K562 (cell line): ENCODE data around the gene TEKT2. TPM values are rescaled to one million over a fixed set of nuclear protein-coding genes. Genes with fewer than 3 reads are reported as not detected.

ENCODE experiments used
- ATAC-seq: fragments of 200-7000 bp; cut with Tn5 transposase; 3 replicates; pipeline ENCODE4 v1.9.1; 2020; ENCODE audit warnings: moderate library complexity
- BruUV-seq: library from RNA; stranded (reverse); fragments of 400-500 nt; replicated peaks from 2 replicates; lab custom pipeline; 2021; lab: Mats Ljungman, UMichigan
- CTCF ChIA-PET: fragments of 300-600 bp; formaldehyde crosslinking; extraction: SDS; loops from one replicate; lab custom pipeline; 2021; ENCODE audit warnings: low intra/inter-chr PET ratio; lab: Yijun Ruan, JAX
- POLR2A ChIA-PET: fragments of 300-600, 350-650 bp; sonication (Branson Sonifier 250); formaldehyde crosslinking; extraction: SDS; loops from one replicate; lab custom pipeline; 2021; ENCODE audit warnings: antibody characterized with exemption, inconsistent platforms; lab: Yijun Ruan, JAX
- DNase-seq, 4 experiments: peaks; one replicate each; pipeline versions ENCODE4 v3.0.0 to v3.0.0-alpha.2; 2011 to 2018; ENCODE audit warnings: low spot score in 3 of 4, mixed read lengths in 3 of 4; ENCODE audit errors: extremely low read depth in 1 of 4
- FAIRE-seq: peaks from 2 replicates; lab custom pipeline; 2011; peaks lifted over from hg19 to GRCh38; lab: Jason Lieb, UNC
- H2AFZ ChIP-seq: 2 replicates; pipeline ENCODE4 v1.6.0; 2011; ENCODE audit warnings: low read depth, low read length, control low read depth, inconsistent platforms
- H3K27ac ChIP-seq: fragments of 200-600 bp; 3 replicates; pipeline ENCODE4 v1.8.0; 2011; ENCODE audit warnings: low read depth, mild to moderate bottlenecking, control low read depth, inconsistent platforms, low read length, moderate library complexity, mixed read lengths; ENCODE audit errors: extremely low read depth
- H3K27me3 ChIP-seq, 2 experiments: fragments of 300-600 bp in 1 of 2; 2 replicates in 1 of 2; 3 replicates in 1 of 2; pipeline versions ENCODE4 v1.6.0 to v1.8.0; 2011; ENCODE audit warnings: inconsistent platforms in 2 of 2, low read length in 2 of 2, mild to moderate bottlenecking in 1 of 2, mixed read lengths in 1 of 2, moderate library complexity in 1 of 2; ENCODE audit not compliant: control insufficient read depth in 2 of 2, insufficient read depth in 2 of 2
- H3K36me3 ChIP-seq: fragments of 300-600 bp; 3 replicates; pipeline ENCODE4 v1.8.0; 2011; ENCODE audit warnings: mild to moderate bottlenecking, low read length, inconsistent platforms; ENCODE audit not compliant: control insufficient read depth, insufficient read depth
- H3K4me1 ChIP-seq, 2 experiments: fragments of 200-600 bp in 1 of 2; replicated peaks in 1 of 2; 2 replicates in 1 of 2; 3 replicates in 1 of 2; pipeline versions ENCODE4 v1.5.1 to v1.8.0; 2011; ENCODE audit warnings: inconsistent platforms in 2 of 2, low read length in 2 of 2, mild to moderate bottlenecking in 1 of 2, mixed read lengths in 1 of 2, moderate library complexity in 1 of 2; ENCODE audit not compliant: control insufficient read depth in 2 of 2, insufficient read depth in 2 of 2
- H3K4me2 ChIP-seq: 2 replicates; pipeline ENCODE4 v1.6.1; 2011; ENCODE audit warnings: low read length, control low read depth, inconsistent platforms, mixed read lengths; ENCODE audit not compliant: insufficient read depth
- H3K4me3 ChIP-seq: fragments of 200-600 bp; sonication (generic), shearing (Covaris generic); 2 replicates; pipeline ENCODE4 v1.5.1; 2016; ENCODE audit warnings: control low read depth, inconsistent platforms
- H3K79me2 ChIP-seq: fragments of 200-600 bp; 3 replicates; pipeline ENCODE4 v1.8.0; 2011; ENCODE audit warnings: low read length, inconsistent platforms; ENCODE audit not compliant: control insufficient read depth, insufficient read depth
- H3K9ac ChIP-seq, 2 experiments: 2 replicates each; pipeline versions ENCODE4 v1.6.0 to v1.6.1; 2011; ENCODE audit warnings: low read depth in 2 of 2, low read length in 2 of 2, control low read depth in 1 of 2, inconsistent platforms in 1 of 2, mild to moderate bottlenecking in 1 of 2, mixed read lengths in 1 of 2; ENCODE audit not compliant: insufficient read depth in 1 of 2
- H3K9me1 ChIP-seq: one replicate; pipeline ENCODE4 v1.6.0; 2011; ENCODE audit warnings: inconsistent platforms, mild to moderate bottlenecking, low read length, moderate library complexity; ENCODE audit not compliant: control insufficient read depth, insufficient read depth
- H3K9me3 ChIP-seq: replicated peaks from 2 replicates; pipeline ENCODE4 v1.5.1; 2011; ENCODE audit warnings: low read depth, low read length, inconsistent platforms; ENCODE audit not compliant: control insufficient read depth, insufficient read depth
- H4K20me1 ChIP-seq: replicated peaks from 2 replicates; pipeline ENCODE4 v1.6.1; 2011; ENCODE audit warnings: low read length, inconsistent platforms, mixed read lengths; ENCODE audit not compliant: control insufficient read depth, insufficient read depth
- BCL6 ChIP-seq: fragments of 250-450 bp; sonication (Bioruptor Pico); IDR thresholded peaks from 2 replicates; pipeline ENCODE4 v1.4.0; 2020
- DIDO1 ChIP-seq: fragments of 450-650 bp; IDR thresholded peaks from 2 replicates; pipeline ENCODE4 v1.6.1; 2016; ENCODE audit warnings: low read depth, missing biosample characterization, missing genetic modification characterization
- HDAC3 ChIP-seq: fragments of 450-650 bp; IDR thresholded peaks from 2 replicates; pipeline ENCODE4 v1.6.1; 2018; ENCODE audit warnings: borderline replicate concordance, mild to moderate bottlenecking, moderate library complexity; ENCODE audit not compliant: partially characterized antibody
- MECOM ChIP-seq: fragments of 250-450 bp; sonication (Bioruptor Pico); IDR thresholded peaks from 2 replicates; pipeline ENCODE4 v1.8.0; 2022; ENCODE audit warnings: inconsistent platforms
- MLLT1 ChIP-seq, 2 experiments: fragments of 450-650 bp; IDR thresholded peaks; 2 replicates each; pipeline ENCODE4 v1.6.1; 2016
- MYC ChIP-seq, 2 experiments: fragments of 250-450 bp in 1 of 2; sonication (Bioruptor Pico) in 1 of 2; IDR thresholded peaks; 2 replicates each; pipeline versions ENCODE4 v1.5.1 to v1.6.1; 2012 to 2021; ENCODE audit warnings: low read depth in 2 of 2, borderline replicate concordance in 1 of 2, improper control_type of control experiment in 1 of 2, low read length in 1 of 2, mild to moderate bottlenecking in 1 of 2, moderate library complexity in 1 of 2
- PREB ChIP-seq: sonication (generic); formaldehyde crosslinking; IDR thresholded peaks from 2 replicates; pipeline ENCODE4 v1.8.1; 2023; ENCODE audit warnings: mild to moderate bottlenecking, missing genetic modification reagents
- RNF219 ChIP-seq: fragments of 250-450 bp; sonication (Bioruptor Pico); IDR thresholded peaks from 2 replicates; pipeline ENCODE4 v1.5.0; 2022; ENCODE audit warnings: mild to moderate bottlenecking
- SIN3B ChIP-seq: fragments of 450-650 bp; IDR thresholded peaks from 2 replicates; pipeline ENCODE4 v1.6.1; 2017; ENCODE audit warnings: low read depth, mild to moderate bottlenecking, moderate library complexity
- SMARCA4 ChIP-seq: fragments of 450-650 bp; IDR thresholded peaks from 2 replicates; pipeline ENCODE4 v1.6.1; 2016
- TAL1 ChIP-seq: fragments of 450-650 bp; IDR thresholded peaks from 2 replicates; pipeline ENCODE4 v1.6.1; 2016; ENCODE audit warnings: mild to moderate bottlenecking
- ZNF609 ChIP-seq: sonication (generic); formaldehyde crosslinking; IDR thresholded peaks from 2 replicates; pipeline ENCODE4 v1.8.1; 2023; ENCODE audit warnings: missing genetic modification reagents, mild to moderate bottlenecking, borderline replicate concordance
- ZNF778 ChIP-seq: fragments of 450-650 bp; formaldehyde crosslinking; IDR thresholded peaks from 2 replicates; pipeline ENCODE4 v1.4.0; 2020; ENCODE audit warnings: mild to moderate bottlenecking, moderate library complexity
- WGBS: fragments of 100-300 bp; shearing (Covaris generic); methylation state at CpG from one replicate; pipeline ENCODE4 v1.1.6; 2016; ENCODE audit warnings: low coverage, mixed read lengths; ENCODE audit not compliant: insufficient coverage; ENCODE audit errors: missing lambda C conversion rate; 5-methylcytosine and 5-hydroxymethylcytosine counted together
- in situ Hi-C: fragments of 300-500 bp; cut with MboI; formaldehyde crosslinking; loops from 4 replicates; pipeline ENCODE4 v1.15.0; 2018; ENCODE audit warnings: inconsistent platforms, mixed read lengths
- intact Hi-C: fragments of 100-400 bp; cut with micrococcal nuclease; formaldehyde crosslinking; loops from 2 replicates; pipeline ENCODE4 v1.14.2; 2022
- polyA plus RNA-seq, 8 experiments: library from polyadenylated mRNA; depleted of rRNA in 4 of 8; stranded (reverse) in 5 of 8; unstranded in 3 of 8; fragments of >200 nt; fragmentation: Nextera tagmentation in 2 of 8; fragmentation: Illumina TruSeq in 1 of 8; extraction: Ambion mirVana in 2 of 8; extraction: Trizol in 1 of 8; gene quantifications; 2 replicates each; pipeline versions ENCODE4 v1.2.1 to v1.2.3, GENCODE V29; 2011 to 2014; ENCODE audit warnings: inconsistent platforms in 1 of 8, missing spikeins in 1 of 8
- total RNA-seq, 7 experiments: library from RNA; depleted of rRNA in 6 of 7; stranded (reverse); fragments of >200 nt in 6 of 7; fragmentation: Illumina TruSeq in 2 of 7; extraction: Trizol in 2 of 7; gene quantifications; 2 replicates each; pipeline versions ENCODE4 v1.2.1 to v1.2.3, GENCODE V29; 2011 to 2021; ENCODE audit warnings: low replicate concordance in 1 of 7

Gene TEKT2
- total and polyA plus RNA-seq, 9 of the 15 experiments (the other 6 are each of a cell fraction or from before 2014, with no cell fraction given): 0.06 to 0.94 (median 0.30) TPM; not detected in 1

GRCh38 chr1:36068866-36069265 is 15.0 kb upstream of the TEKT2 start:
- CTCF ChIA-PET: no interaction called here

More at GRCh38 chr1:36068866-36069265, 15.0 kb upstream of the TEKT2 start:
- H3K4me1 ChIP-seq: no peaks in the 10 kb centered on the region
- POLR2A ChIA-PET: interaction anchor here (0.9 kb wide), 1 partner anchor 8 kb away, joined by 3 read pairs; no protein-coding TSS in a partner anchor
- no peak overlapping the region for H3K4me3 ChIP-seq
- no peak for DNase-seq
- no peak for ATAC-seq
- no TSS peak for BruUV-seq
- no peaks in the 10 kb centered on the region for H3K9me3 ChIP-seq
- no peak overlapping the region for H2AFZ ChIP-seq
- in situ Hi-C loops: no loop called here
- no peak overlapping the region for H3K4me2 ChIP-seq
- TF ChIP-seq RNF219 (CRISPR knock-in tag) (no peak), SIN3B (no peak), MLLT1 (IDR thresholded peaks at IDR 0.05) (no peak), MYC (IDR thresholded peaks at IDR 0.05; ENCODE audit: low read depth, low read length) (no peak), MYC (CRISPR knock-in tag; IDR thresholded peaks at IDR 0.05; ENCODE audit: borderline replicate concordance, low read depth) (no peak), HDAC3 (no peak), MECOM (CRISPR knock-in tag) (no peak), ZNF609 (CRISPR knock-in tag) (no peak), ZNF778 (CRISPR knock-in tag) (no peak), DIDO1 (tag) (no peak), PREB (no peak), BCL6 (CRISPR knock-in tag) (no peak), SMARCA4 (no peak), TAL1 (no peak)
- TF ChIP-seq, all 486 proteins: peak for 0
- no peaks in the 10 kb centered on the region for H3K27me3 ChIP-seq
- 61% methylated on average over 2 of the region's 2 CpGs for WGBS
- intact Hi-C loops: no loop called here
- no peaks in the 10 kb centered on the region for H4K20me1 ChIP-seq
- no peak overlapping the region for H3K9ac ChIP-seq
- FAIRE-seq: peak; percentile 58
- no peaks in the 10 kb centered on the region for H3K9me1 ChIP-seq
- no peaks in the 10 kb centered on the region for H3K36me3 ChIP-seq
- H3K27ac ChIP-seq: no peak overlapping the region
- H3K79me2 ChIP-seq: no peaks in the 10 kb centered on the region
